GM12874 (cell line): Measurements from ENCODE around the gene MCM5.

Experiments
- CTCF ChIP-seq: IDR thresholded peaks from 2 replicates; pipeline ENCODE4 v1.5.1; 2011; ENCODE audit warnings: low read depth, mild to moderate bottlenecking, control low read depth, low read length, moderate library complexity; ENCODE audit not compliant: insufficient read depth

Gene MCM5

GRCh38 chr22:35375031-35375430 is 24.9 kb upstream of the MCM5 start:
- no peak for TF ChIP-seq CTCF

- no peak for TF ChIP-seq CTCF
Measured at GRCh38 chr22:35375526-35375925, 24.4 kb upstream of the MCM5 start.

DNA sequence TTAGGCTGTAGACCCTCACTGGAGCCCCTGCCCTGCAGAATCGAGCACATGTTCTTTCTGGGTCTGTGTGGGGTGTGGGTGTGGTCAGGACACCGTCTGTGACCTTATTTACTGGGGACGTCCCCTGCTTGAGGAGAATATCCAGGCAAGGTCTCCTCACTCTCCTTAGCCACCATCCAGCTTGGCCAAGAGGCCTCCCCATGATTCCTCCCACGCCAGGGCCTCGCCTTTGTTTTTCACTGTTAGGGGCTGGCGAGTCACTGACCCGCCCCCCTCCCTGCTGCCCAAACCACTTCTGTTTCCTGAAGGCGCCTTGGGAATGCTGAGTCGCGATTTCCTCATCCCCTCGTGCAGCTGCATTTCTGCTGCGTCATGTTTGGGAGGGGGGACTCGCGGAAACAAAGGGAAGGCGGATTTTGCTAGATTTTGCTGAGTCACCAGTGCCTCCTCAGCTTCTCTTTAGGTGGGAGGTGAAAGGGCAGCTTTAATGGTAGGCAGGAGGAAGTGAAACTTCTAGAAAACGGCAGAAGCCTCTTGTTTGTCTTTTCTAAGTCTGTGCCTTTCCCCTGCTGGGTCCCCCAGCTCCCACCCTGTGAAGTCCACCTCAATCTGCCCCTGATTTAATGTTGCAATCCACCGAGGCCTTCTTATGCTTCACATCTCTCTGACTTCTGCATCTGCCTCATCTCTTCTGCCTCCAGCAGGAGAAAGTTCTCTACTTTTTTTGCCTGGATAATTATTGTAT is 23.0 kb upstream of the MCM5 start:
- TF ChIP-seq CTCF = no peak

- TF ChIP-seq CTCF = no peak
Measured at GRCh38 chr22:35377735-35378134, 22.2 kb upstream of the MCM5 start.

- TF ChIP-seq CTCF = no peak
Measured at GRCh38 chr22:35378621-35379020, 21.3 kb upstream of the MCM5 start.

DNA sequence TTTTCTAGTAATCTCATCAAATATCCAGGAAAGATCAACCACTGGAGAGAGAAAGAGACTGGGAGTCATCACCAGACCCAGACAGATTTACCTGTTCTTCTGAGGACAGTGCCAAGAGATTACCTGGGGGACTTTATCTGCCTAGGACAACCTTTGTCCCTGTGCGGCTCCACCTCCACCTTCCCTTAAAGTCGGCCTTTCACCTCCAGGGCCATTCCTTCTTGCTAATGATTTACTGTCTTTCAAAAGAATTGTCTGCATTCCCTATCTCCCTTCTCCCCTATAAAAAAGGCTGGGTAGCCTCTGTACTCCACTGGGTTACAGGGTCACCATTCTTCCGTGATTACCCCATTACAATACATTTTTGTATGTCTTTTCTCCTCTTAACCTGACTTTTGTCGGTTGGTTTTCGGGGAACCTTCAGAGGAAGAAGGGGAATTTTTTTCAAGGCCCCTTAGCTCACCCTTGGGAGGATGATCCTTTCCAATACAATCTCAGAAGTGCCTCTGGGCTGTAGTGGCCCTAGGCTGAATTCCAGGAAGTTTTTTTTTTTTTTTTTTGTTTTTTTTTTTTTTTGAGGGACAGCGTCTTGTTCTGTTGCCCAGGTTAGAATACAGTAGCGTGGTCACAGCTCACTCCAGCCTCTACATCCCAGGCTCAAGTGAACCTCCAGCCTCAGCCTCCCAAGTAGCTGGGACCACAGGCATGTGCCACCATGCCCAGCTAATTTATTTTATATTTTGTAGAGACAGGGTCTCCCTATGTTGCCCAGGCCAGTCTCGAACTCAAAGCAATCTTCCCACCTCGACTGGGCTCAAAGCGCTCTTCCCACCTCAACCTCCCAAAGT is 20.6 kb upstream of the MCM5 start:
- no peak for TF ChIP-seq CTCF

- no peak for TF ChIP-seq CTCF
Measured at GRCh38 chr22:35380013-35380412, 19.9 kb upstream of the MCM5 start.
